ENCODE measurements around the gene UBN1.
"Not testable (repeated sequence)": the region's sequence is repeated elsewhere in the genome, so short reads cannot be mapped to it uniquely, and the experiment has no call there.

UBN1 gene

DNA sequence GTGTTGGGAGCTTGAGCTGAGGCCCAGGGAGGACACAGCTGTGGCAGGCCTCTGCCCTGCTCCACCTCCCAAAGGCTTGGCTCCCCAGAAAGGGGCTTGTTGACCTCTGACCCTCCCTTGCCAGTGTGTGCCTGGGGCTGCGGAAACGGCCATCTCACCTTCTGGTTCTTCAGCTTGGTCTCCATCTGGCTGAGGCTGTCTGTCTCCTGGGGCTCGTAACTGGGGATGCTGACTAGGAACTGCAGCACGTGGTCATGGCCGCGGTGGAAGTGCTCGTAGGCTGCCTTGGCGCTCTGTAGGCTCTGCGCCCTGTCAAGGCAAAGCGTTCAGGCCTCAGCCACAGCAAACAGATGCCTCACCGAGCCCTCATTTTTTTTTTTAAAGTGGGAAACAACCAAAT is 42.7 kb downstream of the UBN1 start:
- DNase-seq = no peak

DNA sequence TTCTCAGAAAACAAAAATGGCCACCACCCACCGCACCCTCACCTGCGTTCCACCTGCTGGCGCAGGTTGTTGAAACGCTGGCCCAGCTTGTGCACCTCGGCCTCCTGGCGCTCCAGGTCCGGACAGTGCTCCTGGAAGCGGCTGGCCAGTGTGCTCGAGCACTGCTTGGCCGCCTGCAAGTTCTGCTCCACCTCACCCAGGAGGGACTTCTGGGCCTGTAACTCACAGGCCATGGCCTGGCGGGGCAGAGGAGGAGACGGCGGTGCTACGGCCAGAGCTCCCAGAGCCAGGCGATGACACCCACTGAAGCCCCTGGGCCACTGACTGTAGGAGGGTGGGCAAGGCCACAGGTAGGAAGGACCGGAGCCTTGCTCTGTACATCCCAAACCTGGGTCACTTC is 43.4 kb downstream of the UBN1 start:
- no peak for DNase-seq

DNA sequence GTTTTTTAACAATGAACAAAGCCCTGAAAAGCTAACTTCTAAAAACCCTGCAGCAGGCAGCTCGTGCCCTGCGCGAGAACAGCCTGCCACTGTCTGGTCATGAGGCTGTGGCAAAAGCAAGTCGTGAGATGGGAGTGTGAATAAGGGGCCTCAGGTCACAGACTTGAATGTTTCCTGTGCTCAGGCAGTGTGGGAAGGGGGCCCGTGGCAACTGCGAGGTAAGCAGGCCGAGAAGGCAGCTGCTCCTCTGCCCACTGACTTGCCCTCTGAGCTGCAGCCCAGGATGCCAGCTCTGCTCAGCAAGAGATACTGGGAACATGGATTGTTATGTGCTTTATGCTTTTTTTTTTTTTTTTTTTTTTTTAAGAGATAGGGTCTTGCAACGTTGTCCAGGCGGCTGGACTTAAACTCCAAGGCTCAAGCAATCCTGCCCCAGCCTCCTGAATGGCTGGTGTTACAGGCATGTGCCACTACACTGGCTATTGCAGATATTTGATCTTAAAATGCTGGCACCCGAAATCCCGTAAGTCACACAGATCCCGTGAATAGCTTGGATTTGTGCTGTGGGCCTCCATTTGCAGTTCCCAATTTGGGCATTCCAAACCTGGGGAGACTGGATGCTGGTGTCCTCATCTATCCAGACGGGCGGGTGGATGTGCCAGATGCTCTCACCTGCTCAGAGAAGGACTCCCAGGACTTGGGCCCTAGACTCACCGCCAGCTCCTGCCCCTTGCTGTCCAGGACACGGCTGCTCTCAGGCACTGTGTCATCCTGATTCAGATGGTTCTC is 44.0 kb downstream of the UBN1 start:
- DNase-seq = no peak

DNA sequence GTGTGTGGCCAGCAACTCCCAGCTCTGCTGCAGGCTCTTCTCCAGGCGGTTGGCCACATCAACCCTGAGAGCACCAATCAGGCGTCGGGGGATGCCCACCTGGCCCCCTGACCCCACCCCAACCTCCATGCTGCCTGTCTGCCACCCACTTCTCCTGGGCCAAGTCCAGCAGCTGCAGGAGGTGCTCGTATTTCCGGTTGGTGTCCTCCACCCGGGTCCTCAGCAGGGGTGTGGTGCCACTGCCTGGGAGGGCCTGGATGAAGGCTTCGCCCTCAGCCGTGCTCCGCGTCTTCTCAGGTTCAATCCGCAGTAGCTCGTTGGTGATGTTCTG is 44.6 kb downstream of the UBN1 start:
- DNase-seq = no peak

DNA sequence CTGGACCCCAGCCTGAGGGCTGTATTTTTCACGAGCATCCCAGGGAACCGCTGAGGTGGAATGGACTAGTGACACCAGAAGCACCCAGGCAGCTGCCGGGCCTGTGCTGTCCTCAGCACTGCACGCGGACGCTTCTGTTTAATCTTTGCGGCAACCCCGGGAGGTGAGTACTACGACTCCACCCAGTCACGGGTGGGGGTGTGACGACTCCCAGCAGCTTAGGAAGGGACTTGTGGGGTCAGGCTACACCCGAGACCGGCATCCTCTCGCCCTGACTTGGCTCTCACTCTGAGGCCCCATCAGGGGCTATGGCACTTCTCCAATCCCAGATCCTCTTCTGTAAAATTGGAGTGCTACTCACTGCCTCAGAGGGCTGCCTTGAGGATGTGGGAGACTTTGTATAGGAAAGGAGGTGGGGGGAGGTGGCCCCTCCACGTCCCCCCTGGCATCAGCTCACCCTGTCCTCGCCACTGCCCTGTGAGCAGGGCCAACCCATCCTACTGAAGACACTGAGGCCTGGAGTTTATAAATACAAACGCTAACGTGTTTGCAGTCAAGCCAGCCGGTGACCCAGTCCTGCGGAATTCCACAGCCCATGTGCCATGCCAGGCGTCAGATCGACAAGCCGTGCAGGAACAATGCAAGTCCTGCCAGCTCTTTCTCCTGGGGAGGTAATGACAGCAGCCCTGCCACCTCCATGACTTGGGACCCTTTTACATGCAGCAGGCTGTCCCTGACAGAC is 45.3 kb downstream of the UBN1 start:
- DNase-seq = no peak

DNA sequence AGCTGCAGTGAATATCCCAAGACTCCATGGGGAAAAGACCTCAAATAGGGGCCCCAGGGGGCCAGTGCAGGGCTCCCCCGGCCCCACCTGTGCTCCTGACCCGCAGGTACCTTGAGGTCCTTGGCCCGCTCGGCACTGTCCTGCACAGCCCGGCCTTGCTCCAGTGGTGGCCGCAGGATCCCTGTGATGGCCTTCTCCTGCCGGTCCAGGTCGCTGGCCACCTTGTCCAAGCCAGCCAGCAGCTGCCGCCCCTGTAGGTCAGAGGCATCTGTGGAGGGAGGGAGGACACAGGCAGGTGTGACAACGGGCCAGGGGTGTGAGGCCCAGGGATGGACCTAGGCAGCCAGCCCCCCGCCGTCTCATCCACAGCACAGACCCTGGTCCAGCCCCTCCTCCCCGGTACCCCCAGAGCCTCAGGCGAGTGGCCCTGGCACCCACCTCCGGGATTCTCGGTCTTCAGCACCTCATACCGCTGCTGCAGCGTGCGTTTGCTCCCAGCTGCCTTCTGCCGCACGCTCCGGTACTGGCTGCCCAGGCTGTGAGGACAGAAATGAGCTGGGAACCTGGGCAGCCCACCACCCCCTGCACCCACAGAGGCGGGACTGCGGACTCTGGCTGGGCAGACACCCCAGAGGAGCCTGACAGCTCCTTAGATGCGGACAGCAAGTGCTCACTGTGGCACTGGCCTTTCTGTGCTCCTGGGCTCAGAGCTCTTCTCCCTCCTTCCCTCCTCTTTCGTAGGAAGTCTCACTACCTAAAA is 46.0 kb downstream of the UBN1 start:
- DNase-seq = no peak

DNA sequence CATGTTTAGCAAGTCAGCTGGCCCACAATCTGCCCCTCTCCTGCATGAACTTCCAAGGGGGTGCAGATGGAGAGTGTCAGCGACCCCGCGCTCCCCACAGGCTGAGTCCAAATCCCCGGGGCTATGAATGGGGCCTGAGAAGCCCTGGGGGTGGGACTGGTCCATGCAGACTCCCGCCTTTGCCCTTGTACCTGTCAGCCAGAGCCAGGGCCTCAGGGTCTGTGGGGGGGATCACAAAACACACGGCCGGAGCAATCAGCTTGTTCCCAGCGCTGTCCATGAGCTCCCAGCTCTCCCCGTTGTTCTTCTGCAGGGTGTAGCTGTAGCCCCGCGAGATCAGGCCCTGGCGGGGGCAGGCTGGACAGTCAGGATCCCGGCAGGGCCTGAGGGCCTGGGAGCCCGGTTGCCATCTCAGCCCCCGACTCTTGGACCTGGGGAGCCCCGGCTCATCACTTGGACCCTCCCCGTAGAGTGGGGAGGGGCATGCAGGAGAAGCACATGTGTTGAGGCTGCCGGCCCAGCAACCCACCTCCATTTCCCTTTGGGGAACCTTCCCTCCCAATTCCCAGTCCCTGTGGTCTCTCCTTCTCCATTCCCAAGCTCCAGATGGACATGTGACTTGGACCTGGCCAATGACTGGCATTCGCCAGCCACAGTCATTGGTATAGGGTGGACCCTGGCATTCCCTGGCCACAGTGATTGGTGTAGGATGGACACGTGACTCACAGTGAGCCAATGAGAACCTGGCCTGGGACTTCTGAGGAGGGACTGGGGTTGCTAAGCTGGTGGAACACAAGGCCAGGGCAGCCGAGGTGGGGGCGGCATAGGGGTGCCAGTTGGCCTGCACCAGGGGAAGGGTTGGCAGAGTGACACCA is 47.2 kb downstream of the UBN1 start:
- DNase-seq = no peak

DNA sequence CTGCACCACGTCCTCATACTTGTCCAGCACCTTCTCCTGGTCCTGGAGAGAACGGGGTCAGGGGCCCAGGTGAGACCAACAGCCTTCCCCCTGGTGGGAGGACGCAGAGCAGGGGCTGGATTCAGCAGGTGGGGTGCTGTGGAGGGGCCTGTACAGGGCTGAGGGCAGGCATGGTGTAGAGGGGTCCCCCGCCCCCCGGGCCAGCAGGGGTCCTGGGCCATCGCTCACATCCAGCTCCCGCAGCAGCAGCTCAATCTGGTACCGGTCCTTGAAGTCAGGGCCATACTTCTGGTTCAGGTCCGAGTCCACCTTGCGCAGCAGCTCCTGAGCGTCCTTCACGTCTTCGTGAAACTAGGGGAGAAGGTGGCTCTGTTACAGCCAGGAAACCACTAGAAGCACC is 48.1 kb downstream of the UBN1 start:
- DNase-seq = no peak

DNA sequence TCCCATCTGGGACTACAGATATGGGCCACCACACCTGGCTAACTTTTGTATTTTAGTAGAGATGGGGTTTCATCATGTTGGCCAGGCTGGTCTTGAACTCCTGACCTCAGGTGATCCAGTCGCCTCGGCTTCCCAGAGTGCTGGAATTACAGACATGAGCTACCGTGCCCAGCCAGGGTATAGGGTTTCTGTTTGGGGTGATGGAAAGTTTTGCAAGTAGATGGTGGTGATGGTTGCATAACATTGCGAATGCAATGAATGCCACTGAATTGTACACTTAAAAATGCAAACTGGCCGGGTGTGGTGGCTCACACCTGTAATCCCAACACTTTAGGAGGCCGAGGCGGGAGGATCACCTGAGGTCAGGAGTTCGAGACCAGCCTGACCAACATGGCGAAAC is 49.5 kb downstream of the UBN1 start:
- not testable (repeated sequence) for DNase-seq

DNA sequence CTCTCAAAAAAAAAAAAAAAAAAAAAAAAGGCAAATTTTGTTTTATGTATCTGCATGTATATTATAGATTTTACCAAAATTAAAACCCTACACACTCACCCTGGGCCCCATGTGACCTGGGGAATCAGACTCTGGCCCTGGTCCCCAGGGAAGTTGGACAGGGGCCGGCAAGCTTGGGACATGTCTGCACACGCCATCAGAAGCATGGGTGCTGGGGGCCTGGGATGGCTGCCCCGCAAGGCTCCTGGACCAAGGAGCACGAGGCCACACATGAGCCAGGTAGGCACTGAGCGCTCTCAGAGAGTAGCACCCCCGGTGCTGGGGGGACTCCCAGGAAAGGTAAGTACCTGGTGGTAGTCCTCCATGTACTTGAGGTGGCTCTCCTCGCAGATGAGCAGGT is 50.0 kb downstream of the UBN1 start:
- DNase-seq = no peak

DNA sequence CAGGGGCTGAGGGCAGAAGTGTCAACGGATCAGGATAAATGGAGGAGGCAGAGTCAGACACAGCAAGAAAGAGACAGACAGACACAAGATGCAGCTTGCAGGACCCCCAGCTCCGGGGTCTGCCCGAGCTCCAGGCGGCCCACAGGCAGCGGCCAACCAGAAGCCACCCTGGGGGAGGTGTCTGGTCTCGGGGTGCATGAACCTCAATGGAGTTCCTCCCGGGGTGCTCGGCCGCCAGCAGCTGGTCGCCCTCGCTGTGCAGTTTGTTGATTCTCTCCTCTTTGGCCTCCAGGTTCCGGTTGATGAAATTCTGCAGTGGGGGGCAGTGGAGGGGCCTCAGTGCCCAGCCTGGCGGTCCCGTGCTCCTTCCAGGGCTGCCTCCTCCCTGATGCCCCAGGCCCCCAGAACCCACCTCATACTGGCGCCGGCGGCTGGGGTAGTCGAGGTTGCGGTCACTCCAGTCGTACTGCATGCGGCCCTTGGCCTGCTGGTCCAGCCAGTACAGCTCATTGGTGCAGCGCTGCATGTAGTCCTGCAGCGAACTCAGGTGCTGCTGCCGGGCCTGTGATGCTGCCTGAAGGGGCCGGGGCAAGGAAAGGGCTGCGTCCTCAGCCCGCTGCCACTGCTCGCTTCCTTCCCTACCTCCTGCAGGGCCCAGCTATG is 51.7 kb downstream of the UBN1 start:
- no peak for DNase-seq

DNA sequence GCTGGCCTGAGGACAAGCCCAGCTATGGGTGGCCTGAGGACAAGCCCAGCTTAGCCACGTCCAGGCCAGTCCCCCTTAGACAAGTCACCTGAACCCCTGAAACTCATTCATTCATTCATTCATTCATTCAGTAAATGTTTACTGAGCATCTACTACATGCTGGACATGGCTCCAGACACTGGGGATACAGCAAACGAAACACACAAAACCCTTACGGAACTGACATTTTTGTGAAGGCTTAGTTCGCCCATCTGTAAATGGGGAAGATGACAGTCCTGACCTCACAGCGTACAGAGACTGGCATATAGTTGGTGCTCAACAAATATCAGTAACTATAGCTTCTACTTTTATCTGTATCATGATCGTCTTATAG is 52.2 kb downstream of the UBN1 start:
- DNase-seq = no peak

DNA sequence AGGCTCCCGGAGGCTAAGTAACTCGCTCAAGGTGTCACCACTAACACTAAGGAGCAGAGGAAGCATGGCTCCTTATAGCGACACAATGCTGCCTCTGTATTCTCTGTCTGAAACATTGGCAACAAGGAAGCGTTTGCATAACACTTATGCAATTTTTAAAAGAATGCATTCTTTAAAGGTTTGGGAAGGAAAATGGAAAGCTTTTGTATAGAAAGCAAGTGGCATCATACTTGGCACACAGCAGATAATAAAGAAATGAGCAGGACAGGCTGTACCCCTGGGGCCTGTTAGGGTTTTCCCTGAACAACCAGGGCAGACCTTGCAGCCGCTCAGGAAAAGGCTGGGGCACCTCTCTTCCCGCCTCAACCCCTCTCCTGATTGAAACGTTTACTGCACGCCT is 52.8 kb downstream of the UBN1 start:
- no peak for DNase-seq

DNA sequence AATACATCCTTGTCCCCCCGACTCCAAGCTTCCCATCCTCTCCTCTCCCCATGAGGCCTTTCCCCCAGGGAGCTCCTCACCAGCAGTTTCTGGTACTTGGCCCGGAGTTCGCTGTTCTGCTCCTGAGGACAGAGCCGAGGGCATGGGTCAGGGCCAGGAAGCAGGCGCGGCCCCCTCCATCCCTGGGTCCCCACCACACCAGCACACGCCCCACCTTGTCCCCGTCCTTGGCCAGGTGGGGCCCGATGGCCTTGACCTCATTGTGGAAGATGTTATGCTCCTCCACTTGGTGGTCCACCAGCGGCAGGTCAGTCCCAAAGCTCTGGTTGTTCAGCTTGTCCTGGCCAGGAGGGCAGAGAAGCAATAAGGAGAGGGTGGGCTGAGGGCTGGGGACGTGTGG is 53.5 kb downstream of the UBN1 start:
- DNase-seq = no peak

DNA sequence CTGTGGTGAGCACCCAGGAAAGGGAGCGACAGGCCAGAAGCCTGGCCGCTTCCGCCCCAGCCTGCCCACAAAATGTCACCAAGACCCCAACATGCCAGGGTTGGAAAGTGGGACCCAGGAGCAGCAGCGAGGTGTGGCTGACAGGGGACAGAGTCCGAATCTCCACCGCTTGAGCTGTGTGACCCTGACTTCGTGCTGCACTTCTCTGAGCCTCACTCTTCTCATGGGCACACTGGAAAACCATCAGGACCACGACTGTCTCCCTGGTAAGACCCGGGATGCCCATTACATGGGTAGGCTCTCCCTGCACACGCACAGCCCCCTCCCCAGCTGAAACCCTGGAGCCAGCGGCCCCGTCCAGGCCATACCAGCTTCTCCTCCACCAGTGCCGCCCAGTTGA is 54.8 kb downstream of the UBN1 start:
- DNase-seq = no peak

DNA sequence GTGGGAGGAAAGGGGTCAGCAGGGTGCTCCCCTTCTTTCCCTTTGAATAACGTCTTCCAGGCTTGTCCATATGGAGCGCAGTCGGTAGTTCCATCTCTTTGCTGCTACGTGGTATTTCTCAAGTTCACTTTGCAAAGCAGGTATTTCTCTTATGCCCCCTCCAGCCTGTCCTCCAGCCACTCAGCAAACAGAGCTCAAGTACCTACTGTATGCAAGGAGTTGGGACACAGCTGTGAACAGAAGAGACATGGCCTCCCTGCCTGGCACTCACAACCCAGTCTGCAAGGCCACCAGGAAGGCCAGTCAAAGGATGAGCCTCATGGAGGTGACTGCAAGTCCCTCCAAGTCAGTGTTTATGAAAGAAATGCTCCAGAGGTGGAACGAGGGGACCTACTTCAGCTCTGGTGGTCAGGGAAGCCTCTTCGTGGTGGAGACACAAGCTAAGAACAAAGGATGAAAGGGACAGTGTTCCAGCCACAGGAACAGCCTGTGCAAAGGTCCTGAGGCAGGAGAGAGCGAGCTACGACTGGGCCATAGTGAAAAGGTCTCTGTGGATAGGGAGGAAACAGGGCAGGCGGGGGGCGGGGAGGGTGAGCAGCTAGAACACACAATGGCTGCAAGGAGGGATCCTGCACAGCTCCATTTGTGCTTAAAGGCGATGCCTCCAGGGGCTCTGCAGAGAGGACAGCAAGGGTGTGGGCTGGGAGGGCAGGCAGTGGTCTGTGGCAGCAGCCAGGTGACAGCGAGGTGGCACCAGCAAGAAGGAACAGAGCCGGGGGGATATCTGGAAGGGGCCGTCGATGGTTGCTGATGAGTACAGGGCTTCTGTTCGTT is 57.0 kb downstream of the UBN1 start:
- no peak for DNase-seq

DNA sequence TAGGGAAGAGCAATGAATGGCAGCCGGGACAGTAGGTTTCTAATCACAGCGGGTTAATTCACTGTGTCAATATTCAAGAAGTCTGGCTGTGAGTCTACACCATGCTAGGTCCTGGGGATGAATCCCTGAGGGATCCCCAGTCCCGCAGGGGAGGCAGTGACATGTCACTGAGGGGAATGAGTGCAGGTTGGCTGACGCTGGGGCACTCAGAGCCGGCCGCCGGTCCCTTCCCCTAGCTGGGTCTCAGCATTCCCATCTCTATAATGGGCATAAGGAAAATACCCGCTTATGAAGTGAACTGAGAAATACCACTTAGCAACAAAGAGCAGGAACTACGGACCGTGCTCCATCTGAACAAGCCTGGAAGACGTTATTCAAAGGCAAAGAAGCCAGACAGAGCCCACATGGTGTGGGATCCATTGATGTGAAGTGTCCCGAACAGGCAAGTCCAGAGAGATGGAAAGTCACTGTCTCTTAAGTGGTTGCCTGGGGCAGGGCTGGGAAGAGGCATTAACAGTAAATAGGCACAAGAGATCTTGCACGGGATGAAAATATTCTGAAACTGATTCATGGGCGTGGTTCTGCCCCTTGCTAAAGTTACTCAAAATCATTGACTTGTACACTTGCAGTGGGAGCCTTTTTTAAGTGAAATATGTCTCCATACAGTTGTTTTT is 57.8 kb downstream of the UBN1 start:
- DNase-seq = no peak

DNA sequence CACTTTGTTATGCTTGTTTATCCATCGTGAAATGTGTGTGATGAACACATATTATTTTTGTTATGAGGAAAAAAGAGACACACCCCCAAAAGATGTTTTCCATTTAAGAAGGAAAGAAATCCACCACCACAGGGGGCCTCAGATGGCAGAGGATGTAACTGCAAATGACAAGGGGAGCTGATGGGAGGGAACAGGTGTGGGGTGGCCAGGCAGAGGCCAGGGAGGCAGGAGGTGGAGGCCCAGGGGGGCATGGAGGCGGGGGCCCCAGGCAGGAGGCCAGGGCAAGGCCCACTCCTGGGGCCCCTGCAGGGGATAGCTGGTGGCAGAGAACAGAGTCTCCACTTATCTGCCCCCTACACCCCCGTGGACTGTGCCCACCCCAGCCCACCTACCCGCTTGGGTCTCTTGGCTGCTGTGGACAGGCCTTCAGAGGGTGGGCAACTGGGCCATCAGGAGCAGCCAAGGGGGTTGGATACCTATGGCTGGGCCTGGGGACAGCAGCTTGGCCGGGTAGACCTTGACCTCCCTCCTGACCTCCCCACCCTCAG is 61.6 kb downstream of the UBN1 start:
- DNase-seq = no peak

DNA sequence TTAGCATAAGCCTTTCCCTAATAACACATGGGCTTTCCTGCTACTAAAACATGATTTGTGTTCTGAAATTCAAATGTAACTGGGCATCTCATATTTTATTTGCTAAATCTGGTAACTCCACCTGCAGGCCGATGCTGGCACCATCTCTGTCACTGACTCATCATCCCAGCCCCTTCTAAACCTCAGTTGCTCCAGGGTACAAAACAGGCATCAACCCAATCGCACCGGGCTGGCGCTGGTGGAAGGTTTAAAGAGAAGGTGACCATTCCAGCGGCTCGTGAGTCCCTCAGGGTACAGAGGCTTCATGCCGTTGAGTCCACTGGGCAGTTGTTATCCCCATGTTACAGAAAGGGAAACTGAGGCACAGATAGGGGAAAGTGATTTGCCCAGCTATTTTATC is 62.5 kb downstream of the UBN1 start:
- DNase-seq = no peak

DNA sequence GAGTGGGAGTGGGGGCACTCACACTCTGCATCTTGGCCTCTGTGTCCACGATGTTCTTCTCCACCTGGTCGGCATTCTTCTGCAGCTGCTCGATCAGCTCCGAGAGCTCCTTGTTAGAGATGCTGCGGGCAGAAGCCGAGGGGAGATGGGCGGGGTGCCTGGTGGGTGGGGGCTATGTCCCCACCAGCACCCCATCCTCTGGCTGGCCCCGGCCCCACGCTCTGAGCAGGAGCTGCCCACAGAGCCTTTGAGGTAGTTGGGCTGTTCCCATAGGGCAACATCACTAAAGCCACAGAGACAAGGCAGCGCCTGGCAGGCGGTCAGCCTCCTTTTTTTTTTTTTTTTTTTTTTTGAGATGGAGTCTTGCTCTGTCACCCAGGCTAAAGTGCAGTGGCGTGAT is 63.5 kb downstream of the UBN1 start:
- DNase-seq = no peak

DNA sequence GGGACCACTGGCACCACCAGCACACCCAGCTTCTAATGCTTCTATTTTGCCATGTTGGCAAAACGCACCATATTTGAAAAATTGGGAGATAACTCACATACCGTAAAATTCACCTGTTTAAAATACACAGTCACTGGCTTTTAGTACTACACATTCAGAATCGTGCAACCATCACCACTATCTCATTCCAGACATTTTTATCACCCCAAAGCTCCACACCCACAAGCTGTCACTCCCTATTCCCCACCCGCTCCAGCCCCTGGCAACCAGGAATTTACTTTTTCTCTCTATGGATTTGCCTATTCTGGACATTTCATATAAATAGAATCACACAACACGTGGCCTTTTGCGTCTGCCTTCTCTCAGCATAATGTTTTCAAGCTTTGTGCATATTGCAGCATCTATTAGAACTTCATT is 64.7 kb downstream of the UBN1 start:
- DNase-seq = no peak
